HepG2 (cell line): Measurements from ENCODE around the gene SUN5. TPM values are rescaled to one million over a fixed set of nuclear protein-coding genes. Genes with fewer than 3 reads are reported as not detected.
A peak's percentile ranks its signal among the peaks of the same experiment; 100 is the strongest.

ENCODE experiments used
- ARHGAP35 ChIP-seq: sonication (generic); formaldehyde crosslinking; IDR thresholded peaks from 2 replicates; pipeline ENCODE4 v1.9.0; 2022; ENCODE audit warnings: mild to moderate bottlenecking, inconsistent platforms, moderate library complexity, missing genetic modification reagents, borderline replicate concordance
- CBX5 ChIP-seq: sonication (generic); formaldehyde crosslinking; IDR thresholded peaks from 2 replicates; pipeline ENCODE4 v1.4.0; 2020; ENCODE audit warnings: missing genetic modification reagents, borderline replicate concordance
- FOXC1 ChIP-seq: sonication (generic); formaldehyde crosslinking; IDR thresholded peaks from 2 replicates; pipeline ENCODE4 v1.8.0; 2022; ENCODE audit warnings: mild to moderate bottlenecking, missing genetic modification reagents, borderline replicate concordance
- HDAC1 ChIP-seq: sonication (generic); formaldehyde crosslinking; IDR thresholded peaks from 2 replicates; pipeline ENCODE4 v1.5.1; 2020; ENCODE audit warnings: mild to moderate bottlenecking, missing genetic modification reagents
- HIVEP1 ChIP-seq: sonication (generic); formaldehyde crosslinking; IDR thresholded peaks from 2 replicates; pipeline ENCODE4 v1.4.0; 2020; ENCODE audit warnings: mild to moderate bottlenecking, missing genetic modification reagents
- HMG20B ChIP-seq: conservative IDR thresholded peaks from 2 replicates; pipeline ENCODE4 v1.6.1; 2016; ENCODE audit warnings: missing genetic modification reagents, missing compliant biosample characterization
- HNRNPH1 ChIP-seq: fragments of 200-400 bp; formaldehyde crosslinking; optimal IDR thresholded peaks from 2 replicates; pipeline ENCODE3; 2017; ENCODE audit warnings: mild to moderate bottlenecking, low read depth, low read length
- HOXA9 ChIP-seq: sonication (generic); formaldehyde crosslinking; IDR thresholded peaks from 2 replicates; pipeline ENCODE4 v1.8.1; 2022; ENCODE audit warnings: missing genetic modification reagents, mild to moderate bottlenecking, moderate library complexity, borderline replicate concordance
- MED13 ChIP-seq: sonication (generic); formaldehyde crosslinking; IDR thresholded peaks from 2 replicates; pipeline ENCODE4 v1.5.0; 2020; ENCODE audit warnings: missing genetic modification reagents
- MIER2 ChIP-seq: IDR thresholded peaks from 2 replicates; pipeline ENCODE4 v1.6.1; 2016; ENCODE audit warnings: missing biosample characterization, missing genetic modification reagents
- MXD4 ChIP-seq: IDR thresholded peaks from 2 replicates; pipeline ENCODE4 v1.6.1; 2016; ENCODE audit warnings: mild to moderate bottlenecking, missing biosample characterization, missing genetic modification reagents
- MZF1 ChIP-seq: sonication (generic); formaldehyde crosslinking; IDR thresholded peaks from 2 replicates; pipeline ENCODE4 v1.8.1; 2023; ENCODE audit warnings: mild to moderate bottlenecking, missing genetic modification reagents, borderline replicate concordance
- ONECUT2 ChIP-seq: sonication (generic); formaldehyde crosslinking; IDR thresholded peaks from 2 replicates; pipeline ENCODE4 v1.4.0; 2020; ENCODE audit warnings: missing genetic modification reagents
- PHF5A ChIP-seq: IDR thresholded peaks from one replicate; pipeline ENCODE4 v1.6.1; 2018; ENCODE audit warnings: low read depth, missing genetic modification reagents; ENCODE audit not compliant: unreplicated experiment
- POLR2AphosphoS5 ChIP-seq: IDR thresholded peaks from 2 replicates; pipeline ENCODE4 v1.6.1; 2012; ENCODE audit warnings: low read depth, low read length
- RNF2 ChIP-seq: fragments of 450-650 bp; conservative IDR thresholded peaks from 2 replicates; pipeline ENCODE4 v1.6.1; 2016; ENCODE audit warnings: low read depth
- SMC3 ChIP-seq: IDR thresholded peaks from 2 replicates; pipeline ENCODE4 v1.6.1; 2011; ENCODE audit warnings: low read length, improper control_type of control experiment
- TFDP1 ChIP-seq: IDR thresholded peaks from 2 replicates; pipeline ENCODE4 v1.6.1; 2016; ENCODE audit warnings: missing compliant biosample characterization, missing genetic modification reagents, borderline replicate concordance
- TP53 ChIP-seq: sonication (generic); formaldehyde crosslinking; conservative IDR thresholded peaks from 2 replicates; pipeline ENCODE4 v1.4.0; 2020; ENCODE audit warnings: missing genetic modification reagents
- YEATS4 ChIP-seq: sonication (generic); formaldehyde crosslinking; IDR thresholded peaks from 2 replicates; pipeline ENCODE4 v1.4.0; 2020; ENCODE audit warnings: missing genetic modification reagents, borderline replicate concordance
- ZNF101 ChIP-seq: sonication (generic); formaldehyde crosslinking; IDR thresholded peaks from 2 replicates; pipeline ENCODE4 v1.4.0; 2020; ENCODE audit warnings: mild to moderate bottlenecking, low read depth, missing genetic modification reagents, borderline replicate concordance
- ZNF124 ChIP-seq: sonication (generic); formaldehyde crosslinking; IDR thresholded peaks from 2 replicates; pipeline ENCODE4 v1.4.0; 2020; ENCODE audit warnings: missing genetic modification reagents
- ZNF569 ChIP-seq: sonication (generic); formaldehyde crosslinking; IDR thresholded peaks from 2 replicates; pipeline ENCODE4 v1.5.0; 2020; ENCODE audit warnings: mild to moderate bottlenecking, missing genetic modification reagents, moderate library complexity, borderline replicate concordance
- ZNF589 ChIP-seq: sonication (generic); formaldehyde crosslinking; conservative IDR thresholded peaks from 2 replicates; pipeline ENCODE4 v1.8.0; 2022; ENCODE audit warnings: mild to moderate bottlenecking, moderate library complexity, missing genetic modification reagents
- polyA plus RNA-seq, 8 experiments: library from polyadenylated mRNA; depleted of rRNA in 3 of 8; stranded (reverse) in 7 of 8; unstranded in 1 of 8; fragments of >200 nt; fragmentation: Illumina TruSeq in 4 of 8; extraction: Trizol in 4 of 8; gene quantifications; 2 replicates each; pipeline versions ENCODE4 v1.2.1 to v1.2.3, GENCODE V29; 2011 to 2016; ENCODE audit warnings: low read depth in 4 of 8, missing spikeins in 1 of 8, mixed read lengths in 1 of 8; ENCODE audit not compliant: insufficient read depth in 1 of 8
- total RNA-seq, 5 experiments: library from RNA; depleted of rRNA; stranded (reverse); fragments of >200 nt; fragmentation: Illumina TruSeq; extraction: Trizol; gene quantifications; 2 replicates each; pipeline ENCODE4 v1.2.3, GENCODE V29; 2016; ENCODE audit warnings: low read depth in 1 of 5
- TF ChIP-seq, protein P1 (sequence below): sonication (generic); formaldehyde crosslinking; IDR thresholded peaks from 2 replicates; pipeline ENCODE4 v1.8.0; 2022; ENCODE audit warnings: low read depth, missing genetic modification reagents
- TF ChIP-seq, protein P2 (sequence below): sonication (generic); formaldehyde crosslinking; IDR thresholded peaks from 2 replicates; pipeline ENCODE4 v1.4.0; 2020; ENCODE audit warnings: missing genetic modification reagents

Gene SUN5
- total and polyA plus RNA-seq, 2 of the 13 experiments (the other 11 are each of a cell fraction or from before 2014, with no cell fraction given), result not detected

DNA sequence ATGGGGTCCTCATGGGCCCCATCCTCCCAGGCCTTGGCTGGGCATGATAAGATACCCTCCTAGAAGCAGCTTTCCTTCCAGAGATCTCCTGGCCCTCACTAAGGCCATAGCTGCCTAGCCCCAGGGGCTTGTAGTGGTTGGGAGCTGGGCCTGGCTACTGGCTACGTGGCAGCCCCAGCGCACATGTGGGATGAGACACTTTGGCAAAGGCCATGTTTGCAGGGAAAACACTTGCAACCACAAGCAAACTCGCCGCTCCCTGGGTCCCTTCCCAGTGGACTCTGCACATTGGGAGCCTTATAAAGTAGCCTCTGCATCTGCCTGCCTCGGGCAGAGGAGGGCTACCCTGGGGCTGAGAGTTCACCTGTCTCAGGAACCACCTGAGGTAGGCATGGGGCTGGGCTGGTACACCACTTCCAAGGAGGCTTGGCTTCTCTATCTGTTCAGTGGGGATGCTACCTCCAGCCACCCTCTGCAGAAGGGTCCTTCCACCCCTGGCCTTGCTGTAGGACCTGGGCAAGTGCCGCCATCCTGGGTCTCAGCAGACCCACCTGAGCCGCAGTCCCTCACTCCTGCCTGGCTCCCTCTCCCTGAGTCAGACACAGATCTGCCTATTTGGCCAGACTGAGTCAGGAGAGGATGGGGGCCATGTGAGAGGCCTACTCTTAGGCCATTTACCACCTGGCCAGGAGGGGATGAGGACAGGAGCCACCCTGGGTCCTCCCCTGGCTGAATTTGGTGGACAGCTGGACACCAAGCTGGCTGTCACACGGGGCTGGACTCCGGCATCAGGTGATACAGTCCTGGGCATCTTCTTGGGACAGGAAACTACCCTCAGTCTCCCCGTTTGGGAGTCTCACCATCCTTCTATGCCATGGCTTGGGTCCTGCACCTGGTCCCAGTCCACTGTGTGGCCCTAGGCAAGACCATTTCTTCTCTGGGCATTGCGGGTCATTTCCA, 3.4 kb upstream of the SUN5 start, which contains the start of gene BPIFB2 (continued):
- TF ChIP-seq HIVEP1 (CRISPR knock-in tag) (peak; percentile 50; the same call in 1 of the 2 replicates), ZNF589 (CRISPR knock-in tag) (0 out of 2 replicates have a peak, but pooled peaks have one; percentile 30), MIER2 (CRISPR knock-in tag) (peak; percentile 54), RNF2 (peak; percentile 56), YEATS4 (peak; percentile 99), ZNF124 (CRISPR knock-in tag) (peak; percentile 82; the same call in 1 of the 2 replicates), ONECUT2 (no peak), ZNF101 (peak; percentile 74; the same call in 1 of the 2 replicates), FOXC1 (CRISPR knock-in tag) (no peak), ZNF569 (CRISPR knock-in tag) (peak; percentile 70; the same call in 1 of the 2 replicates), MXD4 (CRISPR knock-in tag) (peak; percentile 35; the same call in 1 of the 2 replicates), TFDP1 (CRISPR knock-in tag) (peak; percentile 37), CBX5 (peak; percentile 78; the same call in 1 of the 2 replicates), HMG20B (no peak; the same call in 1 of the 2 replicates), SMC3 (no peak), POLR2AphosphoS5 (peak; percentile 99), MZF1 (CRISPR knock-in tag) (no peak; the same call in 1 of the 2 replicates), HDAC1 (CRISPR knock-in tag) (peak; percentile 70), TP53 (CRISPR knock-in tag) (no peak; the same call in 1 of the 2 replicates), PHF5A (CRISPR knock-in tag) (peak; percentile 51), ARHGAP35 (CRISPR knock-in tag) (0 out of 2 replicates have a peak, but pooled peaks have one; percentile 37), MED13 (CRISPR knock-in tag) (peak; percentile 42; the same call in 1 of the 2 replicates), HOXA9 (CRISPR knock-in tag) (no peak), HNRNPH1 (peak; percentile 99)
- TF ChIP-seq, protein P1, sequence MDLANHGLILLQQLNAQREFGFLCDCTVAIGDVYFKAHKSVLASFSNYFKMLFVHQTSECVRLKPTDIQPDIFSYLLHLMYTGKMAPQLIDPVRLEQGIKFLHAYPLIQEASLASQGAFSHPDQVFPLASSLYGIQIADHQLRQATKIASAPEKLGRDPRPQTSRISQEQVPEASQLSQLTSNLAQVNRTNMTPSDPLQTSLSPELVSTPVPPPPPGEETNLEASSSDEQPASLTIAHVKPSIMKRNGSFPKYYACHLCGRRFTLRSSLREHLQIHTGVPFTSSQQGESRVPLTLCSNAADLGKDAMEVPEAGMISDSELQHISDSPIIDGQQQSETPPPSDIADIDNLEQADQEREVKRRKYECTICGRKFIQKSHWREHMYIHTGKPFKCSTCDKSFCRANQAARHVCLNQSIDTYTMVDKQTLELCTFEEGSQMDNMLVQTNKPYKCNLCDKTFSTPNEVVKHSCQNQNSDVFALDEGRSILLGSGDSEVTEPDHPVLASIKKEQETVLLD (CRISPR knock-in tag), result no peak
- TF ChIP-seq, protein P2, sequence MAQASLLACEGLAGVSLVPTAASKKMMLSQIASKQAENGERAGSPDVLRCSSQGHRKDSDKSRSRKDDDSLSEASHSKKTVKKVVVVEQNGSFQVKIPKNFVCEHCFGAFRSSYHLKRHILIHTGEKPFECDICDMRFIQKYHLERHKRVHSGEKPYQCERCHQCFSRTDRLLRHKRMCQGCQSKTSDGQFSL (CRISPR knock-in tag), result no peak
